ENCODE data around the gene CTNS.

CTNS gene

GRCh38 chr17:3626831-3627768 is 9.5 kb upstream of the CTNS start:
- no peak for DNase-seq (ENCODE audit: low read depth)

- DNase-seq (ENCODE audit: low read depth), result no peak
These were observed 8.8 kb upstream of the CTNS start for GRCh38 chr17:3627769-3628167.

- no peak for DNase-seq (ENCODE audit: low read depth)
These were observed 5.8 kb upstream of the CTNS start for GRCh38 chr17:3630781-3631180.

GRCh38 chr17:3632287-3632686 is 4.3 kb upstream of the CTNS start:
- DNase-seq (ENCODE audit: low read depth), result no peak

- no peak for DNase-seq (ENCODE audit: low read depth)
These were observed 946 bp upstream of the CTNS start for GRCh38 chr17:3635474-3636153.

GRCh38 chr17:3636908-3637373 is 381 bp downstream of the CTNS start:
- no peak for DNase-seq (ENCODE audit: low read depth)

- no peak for DNase-seq (ENCODE audit: low read depth)
These were observed 3.5 kb downstream of the CTNS start for GRCh38 chr17:3639981-3640596.

GRCh38 chr17:3641014-3641413 is 4.5 kb downstream of the CTNS start:
- DNase-seq (ENCODE audit: low read depth), result no peak

GRCh38 chr17:3641717-3642486 is 5.3 kb downstream of the CTNS start:
- DNase-seq (ENCODE audit: low read depth), result no peak

GRCh38 chr17:3643889-3644349 is 7.4 kb downstream of the CTNS start:
- no peak for DNase-seq (ENCODE audit: low read depth)

- DNase-seq (ENCODE audit: low read depth), result no peak
These were observed 8.8 kb downstream of the CTNS start for GRCh38 chr17:3645310-3645709.

- DNase-seq (ENCODE audit: low read depth), result no peak
These were observed 10.7 kb downstream of the CTNS start for GRCh38 chr17:3647251-3647650.

- no peak for DNase-seq (ENCODE audit: low read depth)
These were observed 11.4 kb downstream of the CTNS start for GRCh38 chr17:3647769-3648555.

- DNase-seq (ENCODE audit: low read depth), result no peak
These were observed 19.2 kb downstream of the CTNS start for GRCh38 chr17:3655766-3656165.

GRCh38 chr17:3656353-3656752 is 19.8 kb downstream of the CTNS start:
- no peak for DNase-seq (ENCODE audit: low read depth)

GRCh38 chr17:3656755-3657587 is 20.4 kb downstream of the CTNS start:
- DNase-seq (ENCODE audit: low read depth), result no peak

GRCh38 chr17:3657588-3657869 is 21.0 kb downstream of the CTNS start:
- DNase-seq (ENCODE audit: low read depth), result no peak

- no peak for DNase-seq (ENCODE audit: low read depth)
These were observed 21.6 kb downstream of the CTNS start for GRCh38 chr17:3657874-3658783.

GRCh38 chr17:3658784-3659449 is 22.4 kb downstream of the CTNS start:
- no peak for DNase-seq (ENCODE audit: low read depth)
